Adrenal gland (tissue), 12 donors: Measurements from ENCODE around the gene SLC4A11. TPM values are rescaled to one million over a fixed set of nuclear protein-coding genes. Genes with fewer than 3 reads are reported as not detected.

Source experiments
- DNase-seq, 7 donors: peaks; one replicate each; pipeline ENCODE4 v3.0.0-alpha.2; 2019 to 2020
- H3K27ac ChIP-seq, 5 donors: fragments of 200-600 bp; sonication (generic) in 4 of 5; 1 replicate in 3 of 5; 2 replicates in 2 of 5; pipeline versions ENCODE4 v1.5.1 to v1.8.0; 2016 to 2020; ENCODE audit warnings: mild to moderate bottlenecking in 1 of 5
- H3K27me3 ChIP-seq: fragments of 200-600 bp; 2 replicates; pipeline ENCODE4 v1.8.0; 2021
- H3K36me3 ChIP-seq, 2 donors: fragments of 200-600 bp; replicated peaks in 1 of 2; 1 replicate in 1 of 2; 2 replicates in 1 of 2; pipeline versions ENCODE4 v1.5.1 to v1.8.0; 2018 to 2022
- H3K4me1 ChIP-seq, 2 donors: fragments of 200-600 bp; replicated peaks in 1 of 2; 1 replicate in 1 of 2; 2 replicates in 1 of 2; pipeline versions ENCODE4 v1.5.1 to v1.8.0; 2018 to 2021
- H3K4me3 ChIP-seq, 4 donors: fragments of 200-600 bp; sonication (generic) in 3 of 4; one replicate each; pipeline ENCODE4 v1.5.1; 2016 to 2018
- H3K9me3 ChIP-seq, 3 donors: fragments of 200-600 bp; sonication (generic) in 1 of 3; replicated peaks in 1 of 3; 1 replicate in 2 of 3; 2 replicates in 1 of 3; pipeline versions ENCODE4 v1.5.1 to v1.8.0; 2016 to 2021
- POLR2A ChIP-seq, 2 donors: fragments of 450-650 bp; IDR thresholded peaks; one replicate each; pipeline ENCODE4 v1.6.1; 2017; ENCODE audit warnings: antibody characterized with exemption in 2 of 2, mild to moderate bottlenecking in 2 of 2, moderate library complexity in 1 of 2
- WGBS, 4 donors: extraction: QIAGEN DNeasy Blood & Tissue Kit in 2 of 4; methylation state at CpG; one replicate each; pipeline versions ENCODE4 v1.1.5 to v1.1.7; 2013 to 2017; 5-methylcytosine and 5-hydroxymethylcytosine counted together
- intact Hi-C, 2 donors: fragments of 100-400 bp; cut with DNase I; formaldehyde crosslinking; loops; one replicate each; pipeline versions ENCODE4 v1.14.1 to v1.15.0; 2022 to 2023
- polyA plus RNA-seq, 3 donors: library from polyadenylated mRNA; stranded (reverse); fragments of 200-250 nt in 2 of 3; fragments of 350-450 nt in 1 of 3; fragmentation: Illumina TruSeq in 1 of 3; extraction: RNeasy Lipid Tissue Mini Kit (QIAGEN cat#74804) in 1 of 3; gene quantifications; one replicate each; pipeline ENCODE4 v1.2.3, GENCODE V29; 2013 to 2014
- total RNA-seq, 9 donors: library from RNA; depleted of rRNA in 4 of 9; stranded (reverse); fragments of >200 nt in 4 of 9; fragments of 120-200 nt in 1 of 9; fragmentation: NEBNext Ultra II Directional in 1 of 9; extraction: Animal tissue kit (Norgen Biotek cat#: 25700) in 1 of 9; gene quantifications; one replicate each; pipeline versions ENCODE4 v1.1.0 to v1.2.4, GENCODE V29; 2013 to 2023
- TF ChIP-seq, protein P1 (sequence below), 6 experiments: fragments of 450-650 bp in 4 of 6; fragments of 200-600 bp in 2 of 6; sonication (generic) in 1 of 6; IDR thresholded peaks; 1 replicate in 5 of 6; 2 replicates in 1 of 6; pipeline versions ENCODE4 v1.5.1 to v1.8.0; 2016 to 2021; ENCODE audit warnings: antibody characterized with exemption in 6 of 6, mild to moderate bottlenecking in 2 of 6, moderate library complexity in 1 of 6
- donor health status: healthy with polysubstance abuse.
- donor health status: Bipolar disorder and iron deficiency.
- donor health status: DM: yes; HTN: yes; CAD: no.
- donor health status: DM: no; HTN: no; CAD: no.
- donor health status: DM: no; HTN: no; CAD: no.
- donor health status: DM: yes; HTN: yes; CAD: no.

SLC4A11 gene
- total and polyA plus RNA-seq, 12 donors = 0.06 to 30.6 (median 9.7) TPM

DNA sequence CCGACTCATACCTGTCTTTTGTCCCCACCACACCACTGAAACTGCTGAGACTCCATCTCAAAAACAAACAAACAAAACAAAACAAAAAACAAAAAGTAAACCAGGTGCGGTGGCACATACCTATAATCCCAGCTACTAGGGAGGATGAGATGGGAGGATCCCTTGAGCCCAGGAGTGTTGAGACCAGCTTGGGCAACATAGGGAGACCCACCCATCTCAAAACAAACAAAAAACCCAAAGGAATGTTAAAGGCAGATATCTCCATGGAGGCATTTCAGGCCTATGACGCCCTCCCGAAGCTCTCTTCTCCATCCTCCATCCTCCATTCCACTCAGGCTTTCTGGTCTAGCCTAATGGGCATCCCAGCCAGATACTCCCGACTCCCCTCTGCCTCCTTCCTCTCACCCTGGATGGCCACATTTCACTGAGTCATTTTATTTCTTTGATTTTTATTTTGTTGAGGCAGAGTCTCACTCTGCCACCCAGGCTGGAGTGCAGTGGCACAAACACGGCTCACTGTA, 3.2 kb upstream of the SLC4A11 start:
- Histone ChIP-seq H3K27me3 (no peaks in the 10 kb centered on the region), H3K27ac (no peak overlapping the region)
- intact Hi-C loops = no loop called here

DNA sequence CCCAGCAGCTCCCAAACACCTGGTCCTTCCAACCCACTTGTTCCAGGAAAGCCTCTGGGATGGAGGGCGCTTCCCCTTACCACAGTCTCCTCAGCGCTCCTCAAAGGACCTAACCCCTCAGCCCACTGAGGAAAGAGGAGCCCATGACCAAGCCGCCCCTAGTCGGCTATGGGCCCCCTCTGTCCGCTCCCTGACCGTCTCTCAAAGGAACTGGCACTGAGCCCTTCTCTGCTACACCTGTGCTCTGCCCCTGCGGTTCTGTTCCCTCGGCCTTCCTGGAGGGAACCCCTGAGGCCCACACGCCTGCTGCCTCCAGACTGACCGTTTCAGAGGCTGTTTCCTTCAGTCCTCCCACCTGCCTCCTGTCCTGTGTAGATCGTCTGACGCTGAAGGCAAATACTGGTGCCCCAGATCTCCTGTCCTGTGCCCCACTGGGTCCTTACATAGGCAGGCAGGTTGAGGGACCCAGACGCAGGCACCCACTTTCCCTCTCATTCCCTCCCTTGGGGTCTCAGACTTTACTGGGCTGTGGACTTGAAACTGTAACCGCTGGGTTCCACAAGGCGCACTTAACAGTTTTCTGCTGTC, 1.9 kb upstream of the SLC4A11 start:
- no peaks in the 10 kb centered on the region for H3K27me3 ChIP-seq
- 88 to 95% (median 93%) methylated on average over 15 of the region's 15 CpGs for WGBS, 4 donors

More for the DNA sequence above, 3.2 kb upstream of the SLC4A11 start:
- no peak for DNase-seq
- WGBS, 4 donors = 81 to 84% (median 82%) methylated on average over 6 of the region's 6 CpGs
- Histone ChIP-seq H3K4me3 (no peak overlapping the region), H3K9me3 (no peaks in the 10 kb centered on the region), H3K36me3 (no peaks in the 10 kb centered on the region), H3K4me1 (peaks cover 23 to 26% of the 10 kb centered on the region in 2 donors)
- TF ChIP-seq POLR2A (IDR thresholded peaks at IDR 0.05) = no peak
- TF ChIP-seq, protein P1, sequence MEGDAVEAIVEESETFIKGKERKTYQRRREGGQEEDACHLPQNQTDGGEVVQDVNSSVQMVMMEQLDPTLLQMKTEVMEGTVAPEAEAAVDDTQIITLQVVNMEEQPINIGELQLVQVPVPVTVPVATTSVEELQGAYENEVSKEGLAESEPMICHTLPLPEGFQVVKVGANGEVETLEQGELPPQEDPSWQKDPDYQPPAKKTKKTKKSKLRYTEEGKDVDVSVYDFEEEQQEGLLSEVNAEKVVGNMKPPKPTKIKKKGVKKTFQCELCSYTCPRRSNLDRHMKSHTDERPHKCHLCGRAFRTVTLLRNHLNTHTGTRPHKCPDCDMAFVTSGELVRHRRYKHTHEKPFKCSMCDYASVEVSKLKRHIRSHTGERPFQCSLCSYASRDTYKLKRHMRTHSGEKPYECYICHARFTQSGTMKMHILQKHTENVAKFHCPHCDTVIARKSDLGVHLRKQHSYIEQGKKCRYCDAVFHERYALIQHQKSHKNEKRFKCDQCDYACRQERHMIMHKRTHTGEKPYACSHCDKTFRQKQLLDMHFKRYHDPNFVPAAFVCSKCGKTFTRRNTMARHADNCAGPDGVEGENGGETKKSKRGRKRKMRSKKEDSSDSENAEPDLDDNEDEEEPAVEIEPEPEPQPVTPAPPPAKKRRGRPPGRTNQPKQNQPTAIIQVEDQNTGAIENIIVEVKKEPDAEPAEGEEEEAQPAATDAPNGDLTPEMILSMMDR (IDR thresholded peaks at IDR 0.05) = no peak

DNA sequence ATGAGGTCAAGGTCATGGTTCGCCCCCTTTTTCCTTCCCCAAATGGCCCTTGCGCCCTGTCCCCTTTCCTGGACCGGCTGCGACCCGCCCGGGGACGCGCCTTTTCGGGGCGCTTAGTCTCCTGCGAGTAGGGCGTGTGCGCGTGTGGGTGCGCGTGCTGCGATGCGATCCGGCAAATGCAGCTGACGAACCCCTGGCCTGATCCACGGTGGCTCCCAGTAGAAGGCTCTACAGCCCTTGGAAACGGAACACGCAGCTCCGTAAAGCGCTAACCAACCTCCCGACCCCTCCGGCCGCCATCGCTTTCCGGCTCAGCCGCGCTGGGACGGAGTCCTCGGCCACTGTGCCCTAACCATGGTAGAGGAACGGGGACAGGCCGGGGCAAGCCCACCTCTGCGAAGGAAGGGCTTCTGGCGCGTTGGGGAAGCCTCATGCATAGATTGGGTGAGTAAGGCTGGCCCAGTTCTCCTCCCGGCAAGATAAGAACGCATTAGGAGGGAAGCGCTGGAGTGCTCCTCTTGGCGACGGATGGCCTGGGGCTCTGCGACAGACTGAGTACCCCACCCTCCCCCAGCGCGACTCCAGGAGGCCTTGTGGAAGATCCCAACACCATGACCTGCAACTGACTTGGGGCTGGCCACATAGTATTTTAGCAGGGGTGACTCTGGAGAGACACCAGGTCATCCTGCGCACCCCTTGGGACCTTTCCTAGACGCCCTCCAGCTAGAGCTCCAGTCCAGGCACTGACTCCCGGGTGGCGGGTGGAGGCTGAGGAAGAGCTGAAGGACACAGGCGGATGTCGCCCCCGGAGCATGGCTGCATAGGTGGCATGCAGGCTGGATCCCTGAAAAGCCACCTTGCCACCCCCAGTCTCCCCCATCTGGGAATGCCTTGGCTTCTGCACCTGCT, 1.1 kb upstream of the SLC4A11 start:
- Histone ChIP-seq H3K9me3 (no peaks in the 10 kb centered on the region), H3K4me1 (peaks cover 23 to 26% of the 10 kb centered on the region in 2 donors), H3K27me3 (no peaks in the 10 kb centered on the region), H3K36me3 (no peaks in the 10 kb centered on the region), H3K27ac (peak overlapping the region in 3 of 5 donors; percentile 41 to 73 (median 43)), H3K4me3 (peak overlapping the region; percentile 13 to 99 (median 60))
- peak in 2 of 7 donors; percentile 44 to 46 for DNase-seq
- WGBS, 4 donors = 32 to 57% (median 35%) methylated on average over 12 to 54 of the region's 54 CpGs
- intact Hi-C loops = no loop called here
- TF ChIP-seq, protein P1 (IDR thresholded peaks at IDR 0.05) = no peak
- no peak for TF ChIP-seq POLR2A (IDR thresholded peaks at IDR 0.05)

More for the DNA sequence above, 1.9 kb upstream of the SLC4A11 start:
- intact Hi-C loops = no loop called here
- Histone ChIP-seq H3K9me3 (no peaks in the 10 kb centered on the region), H3K4me3 (peak overlapping the region in 1 of 4 donors; percentile 99), H3K4me1 (peaks cover 23 to 26% of the 10 kb centered on the region in 2 donors), H3K27ac (peak overlapping the region; percentile 18 to 78 (median 48)), H3K36me3 (no peaks in the 10 kb centered on the region)
- no peak for DNase-seq
- TF ChIP-seq, protein P1 (IDR thresholded peaks at IDR 0.05) = no peak
- TF ChIP-seq POLR2A (IDR thresholded peaks at IDR 0.05) = no peak

DNA sequence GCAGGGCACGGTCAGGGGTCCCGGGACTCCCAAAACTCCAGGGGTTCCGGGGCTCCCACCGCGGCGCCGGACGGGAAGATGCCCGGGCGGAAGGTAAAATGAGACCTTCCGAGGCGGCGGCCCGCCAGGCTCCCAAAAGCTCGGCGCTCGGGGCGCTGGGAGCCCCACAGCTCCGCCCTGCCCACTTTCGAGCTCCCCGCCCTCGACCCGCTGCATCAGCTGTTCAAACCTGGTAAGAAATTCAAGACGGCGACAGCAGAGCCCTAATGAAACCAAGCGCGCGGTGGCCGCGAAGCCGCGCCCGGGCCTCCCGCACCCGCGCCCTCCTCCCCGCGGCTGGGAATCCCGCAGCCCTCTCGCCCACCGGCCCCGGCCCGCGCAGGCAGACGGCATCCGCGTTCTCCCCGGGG, 369 bp downstream of the SLC4A11 start:
- H3K27ac ChIP-seq = peak overlapping the region in 1 of 5 donors; percentile 73
- DNase-seq = peak in 4 of 7 donors; percentile 39 to 56 (median 45)
- peak overlapping the region; percentile 16 to 99 (median 60) for H3K4me3 ChIP-seq
- no peaks in the 10 kb centered on the region for H3K9me3 ChIP-seq
- 0 to 1% (median 0%) methylated on average over 21 to 48 of the region's 48 CpGs; no CpG with 5 or more reads in 1 of the 4 donors for WGBS, 4 donors
- H3K27me3 ChIP-seq = no peaks in the 10 kb centered on the region
- intact Hi-C loops = no loop called here
- no peaks in the 10 kb centered on the region for H3K36me3 ChIP-seq
- H3K4me1 ChIP-seq = peaks cover 23 to 26% of the 10 kb centered on the region in 2 donors
- TF ChIP-seq, protein P1 (IDR thresholded peaks at IDR 0.05) = no peak
- TF ChIP-seq POLR2A (IDR thresholded peaks at IDR 0.05) = no peak
